ENCODE measurements around the gene SLC9A9.

- TF ChIP-seq POLR2A (IDR thresholded peaks at IDR 0.05) (no peak), POLR2AphosphoS5 (IDR thresholded peaks at IDR 0.05) (no peak), CTCF (IDR thresholded peaks at IDR 0.05) (no peak)
These were observed 274.5 kb downstream of the SLC9A9 start for GRCh38 chr3:143573610-143574303.

All from prostate gland (tissue), 2 donors.